Measurements from ENCODE around the gene COX8C.
"Not testable (repeated sequence)": the region's sequence is repeated elsewhere in the genome, so short reads cannot be mapped to it uniquely, and the experiment has no call there.

COX8C gene

GRCh38 chr14:93322929-93323599 lies 23.9 kb upstream of the COX8C start:
- DNase-seq (ENCODE audit: low read depth): no peak

GRCh38 chr14:93323600-93324174 lies 23.3 kb upstream of the COX8C start:
- DNase-seq (ENCODE audit: low read depth): no peak

- DNase-seq (ENCODE audit: low read depth): no peak
Measured at GRCh38 chr14:93326196-93326595, 20.8 kb upstream of the COX8C start.

GRCh38 chr14:93328546-93328945 lies 18.4 kb upstream of the COX8C start:
- DNase-seq (ENCODE audit: low read depth): no peak

GRCh38 chr14:93329965-93330608 lies 16.9 kb upstream of the COX8C start:
- DNase-seq (ENCODE audit: low read depth): no peak

- no peak for DNase-seq (ENCODE audit: low read depth)
Measured at GRCh38 chr14:93330609-93331000, 16.4 kb upstream of the COX8C start.

GRCh38 chr14:93331002-93331727 lies 15.8 kb upstream of the COX8C start:
- DNase-seq (ENCODE audit: low read depth): no peak

- DNase-seq (ENCODE audit: low read depth): no peak
Measured at GRCh38 chr14:93331728-93332396, 15.1 kb upstream of the COX8C start.

- DNase-seq (ENCODE audit: low read depth): no peak
Measured at GRCh38 chr14:93332397-93332852, 14.6 kb upstream of the COX8C start.

- DNase-seq (ENCODE audit: low read depth): peak; percentile 92
Measured at GRCh38 chr14:93332853-93333630, 13.9 kb upstream of the COX8C start, which contains the start of gene BTBD7. TSS of gene BTBD7 (minus strand) at chr14:93333036. CDS start at chr14:93296051, 36,985 bp downstream.

- no peak for DNase-seq (ENCODE audit: low read depth)
Measured at GRCh38 chr14:93333631-93334103, 13.3 kb upstream of the COX8C start.

- DNase-seq (ENCODE audit: low read depth): no peak
Measured at GRCh38 chr14:93337143-93337753, 9.7 kb upstream of the COX8C start.

GRCh38 chr14:93337884-93338283 lies 9.1 kb upstream of the COX8C start:
- DNase-seq (ENCODE audit: low read depth): no peak

GRCh38 chr14:93343266-93343665 lies 3.7 kb upstream of the COX8C start:
- DNase-seq (ENCODE audit: low read depth): no peak

GRCh38 chr14:93343797-93344196 lies 3.2 kb upstream of the COX8C start:
- no peak for DNase-seq (ENCODE audit: low read depth)

- no peak for DNase-seq (ENCODE audit: low read depth)
Measured at GRCh38 chr14:93347850-93348249, 868 bp downstream of the COX8C start.

GRCh38 chr14:93348292-93348691 lies 1.3 kb downstream of the COX8C start:
- no peak for DNase-seq (ENCODE audit: low read depth)

GRCh38 chr14:93354873-93355272 lies 7.9 kb downstream of the COX8C start:
- DNase-seq (ENCODE audit: low read depth): not testable (repeated sequence)

- no peak for DNase-seq (ENCODE audit: low read depth)
Measured at GRCh38 chr14:93368996-93369712, 22.2 kb downstream of the COX8C start.

GRCh38 chr14:93369713-93370266 lies 22.8 kb downstream of the COX8C start:
- no peak for DNase-seq (ENCODE audit: low read depth)

Data from stromal cell of bone marrow (primary cell).